HG02840 (cell line): Measurements from ENCODE around the gene TRMT44.

Experiments
- ATAC-seq: cut with Tn5 transposase; IDR thresholded peaks from one replicate; pipeline ENCODE4 v1.9.1; 2021; ENCODE audit warnings: mild to moderate bottlenecking, moderate library complexity, moderate number of reproducible peaks; ENCODE audit not compliant: unreplicated experiment, low FRiP score

Gene TRMT44

GRCh38 chr4:8524595-8525382 is 84.2 kb downstream of the TRMT44 start:
- no peak for ATAC-seq

- ATAC-seq, result no peak
Measured at GRCh38 chr4:8525383-8526120, 85.0 kb downstream of the TRMT44 start.
